Left lung (tissue), 10 donors: ENCODE data around the gene C15orf61. TPM values are rescaled to one million over a fixed set of nuclear protein-coding genes. Genes with fewer than 3 reads are reported as not detected.

Experiments used
- ATAC-seq: fragments of 200-7000 bp; cut with Tn5 transposase; one replicate; pipeline ENCODE4 v1.9.1; 2020; ENCODE audit warnings: moderate library complexity
- DNase-seq, 4 donors: peaks; one replicate each; pipeline ENCODE4 v3.0.0-alpha.2; 2013 to 2020
- H3K27ac ChIP-seq, 2 donors: fragments of 200-600 bp; sonication (generic) in 1 of 2; one replicate each; pipeline versions ENCODE4 v1.5.0 to v1.8.0; 2020 to 2021
- H3K27me3 ChIP-seq, 2 donors: fragments of 200-600 bp; sonication (generic) in 1 of 2; one replicate each; pipeline versions ENCODE4 v1.5.0 to v1.8.0; 2020 to 2021
- H3K36me3 ChIP-seq, 2 donors: fragments of 200-600 bp; sonication (generic) in 1 of 2; one replicate each; pipeline versions ENCODE4 v1.5.0 to v1.8.0; 2020 to 2021
- H3K4me1 ChIP-seq, 2 donors: fragments of 200-600 bp; one replicate each; pipeline ENCODE4 v1.8.0; 2021
- H3K4me3 ChIP-seq, 2 donors: fragments of 200-600 bp; sonication (generic) in 1 of 2; one replicate each; pipeline versions ENCODE4 v1.5.0 to v1.8.0; 2020 to 2021; ENCODE audit warnings: mild to moderate bottlenecking in 1 of 2
- H3K9me3 ChIP-seq, 2 donors: fragments of 200-600 bp; sonication (generic) in 1 of 2; one replicate each; pipeline versions ENCODE4 v1.5.0 to v1.8.0; 2020 to 2021
- intact Hi-C, 2 donors: fragments of 100-400 bp; cut with DNase I; formaldehyde crosslinking; loops; one replicate each; pipeline versions ENCODE4 v1.11.2 to v1.14.2; 2022
- polyA plus RNA-seq, 6 donors: library from polyadenylated mRNA; unstranded; fragments of 120-200 nt; gene quantifications; one replicate each; pipeline ENCODE4 v1.2.1, GENCODE V29; 2013; ENCODE audit not compliant: insufficient read length in 6 of 6
- total RNA-seq, 2 donors: library from RNA; stranded (reverse); fragmentation: NEBNext Ultra II Directional; extraction: Animal tissue kit (Norgen Biotek cat#: 25700); gene quantifications; one replicate each; pipeline ENCODE4 v1.2.1, GENCODE V29; 2021
- TF ChIP-seq, protein P1 (sequence below), 2 donors: fragments of 200-600 bp; sonication (generic) in 1 of 2; IDR thresholded peaks; one replicate each; pipeline versions ENCODE4 v1.5.0 to v1.8.0; 2021; ENCODE audit warnings: antibody characterized with exemption in 2 of 2
- donor health status: DM: no; HTN: yes; CAD: no.
- donor health status: DM: no; HTN: no; CAD: no.

Gene C15orf61
- total and polyA plus RNA-seq, 8 donors: 4.0 to 7.8 (median 6.4) TPM

DNA sequence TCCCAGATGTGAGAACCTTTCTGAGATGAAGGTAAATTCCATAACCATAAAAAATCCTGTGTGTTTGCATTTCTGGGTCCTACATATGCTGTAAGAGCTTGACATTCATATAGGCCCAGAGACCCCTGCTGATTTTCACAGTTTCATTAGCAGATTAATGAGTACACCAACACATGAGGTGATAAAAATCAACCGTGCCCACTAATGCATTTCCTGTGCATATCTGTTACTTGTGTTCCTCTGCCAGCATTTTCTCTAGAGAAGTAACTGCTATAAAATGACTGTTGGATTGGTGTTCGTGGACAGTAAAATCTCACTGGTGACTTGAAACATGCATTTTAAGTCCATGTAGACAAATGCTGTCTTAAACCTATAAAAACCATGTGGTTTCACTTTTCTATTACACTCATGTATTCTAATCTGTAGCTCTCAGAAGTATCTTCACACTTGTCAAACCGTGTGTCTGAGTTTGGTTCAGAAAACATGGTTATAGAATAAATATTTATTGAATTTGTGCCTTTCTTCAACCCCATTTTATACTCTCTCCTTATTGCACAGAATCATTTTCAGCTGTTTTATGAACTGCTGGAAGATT is 36.1 kb downstream of the C15orf61 start:
- intact Hi-C loops: no loop called here
- H3K36me3 ChIP-seq: peaks cover 0 to 23% of the 10 kb centered on the region in 2 donors
- no peaks in the 10 kb centered on the region for H3K9me3 ChIP-seq

DNA sequence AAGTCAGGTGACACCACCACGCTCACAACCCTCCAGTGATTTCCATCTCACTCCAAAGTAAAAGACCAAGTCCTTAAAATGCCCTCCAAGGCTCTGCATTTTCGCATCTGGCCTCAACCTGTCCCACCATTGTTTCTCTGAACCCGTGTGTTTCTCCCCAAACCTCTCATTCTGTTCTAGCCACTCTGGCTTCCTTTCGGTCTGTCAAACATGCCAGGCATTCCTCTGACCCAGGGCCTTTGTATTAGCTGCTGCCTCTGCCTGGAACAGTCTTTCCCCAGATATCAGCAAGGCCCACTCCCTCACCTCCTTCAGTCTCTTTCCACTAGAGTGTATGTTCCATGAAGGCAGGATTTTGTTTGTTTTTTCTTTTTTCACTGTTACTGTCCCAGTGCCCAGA is 37.6 kb downstream of the C15orf61 start:
- Histone ChIP-seq H3K4me3 (no peak overlapping the region), H3K27ac (no peak overlapping the region), H3K4me1 (no peaks in the 10 kb centered on the region), H3K9me3 (no peaks in the 10 kb centered on the region), H3K27me3 (no peaks in the 10 kb centered on the region), H3K36me3 (peaks cover 0 to 17% of the 10 kb centered on the region in 2 donors)
- DNase-seq: no peak
- intact Hi-C loops: no loop called here
- TF ChIP-seq, protein P1, sequence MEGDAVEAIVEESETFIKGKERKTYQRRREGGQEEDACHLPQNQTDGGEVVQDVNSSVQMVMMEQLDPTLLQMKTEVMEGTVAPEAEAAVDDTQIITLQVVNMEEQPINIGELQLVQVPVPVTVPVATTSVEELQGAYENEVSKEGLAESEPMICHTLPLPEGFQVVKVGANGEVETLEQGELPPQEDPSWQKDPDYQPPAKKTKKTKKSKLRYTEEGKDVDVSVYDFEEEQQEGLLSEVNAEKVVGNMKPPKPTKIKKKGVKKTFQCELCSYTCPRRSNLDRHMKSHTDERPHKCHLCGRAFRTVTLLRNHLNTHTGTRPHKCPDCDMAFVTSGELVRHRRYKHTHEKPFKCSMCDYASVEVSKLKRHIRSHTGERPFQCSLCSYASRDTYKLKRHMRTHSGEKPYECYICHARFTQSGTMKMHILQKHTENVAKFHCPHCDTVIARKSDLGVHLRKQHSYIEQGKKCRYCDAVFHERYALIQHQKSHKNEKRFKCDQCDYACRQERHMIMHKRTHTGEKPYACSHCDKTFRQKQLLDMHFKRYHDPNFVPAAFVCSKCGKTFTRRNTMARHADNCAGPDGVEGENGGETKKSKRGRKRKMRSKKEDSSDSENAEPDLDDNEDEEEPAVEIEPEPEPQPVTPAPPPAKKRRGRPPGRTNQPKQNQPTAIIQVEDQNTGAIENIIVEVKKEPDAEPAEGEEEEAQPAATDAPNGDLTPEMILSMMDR (IDR thresholded peaks at IDR 0.05): no peak
- ATAC-seq: no peak

More for the DNA sequence above, 36.1 kb downstream of the C15orf61 start:
- Histone ChIP-seq H3K4me1 (no peaks in the 10 kb centered on the region), H3K4me3 (no peak overlapping the region), H3K27me3 (no peaks in the 10 kb centered on the region), H3K27ac (no peak overlapping the region)
- TF ChIP-seq, protein P1 (IDR thresholded peaks at IDR 0.05): no peak
- DNase-seq (no peak), ATAC-seq (no peak)

DNA sequence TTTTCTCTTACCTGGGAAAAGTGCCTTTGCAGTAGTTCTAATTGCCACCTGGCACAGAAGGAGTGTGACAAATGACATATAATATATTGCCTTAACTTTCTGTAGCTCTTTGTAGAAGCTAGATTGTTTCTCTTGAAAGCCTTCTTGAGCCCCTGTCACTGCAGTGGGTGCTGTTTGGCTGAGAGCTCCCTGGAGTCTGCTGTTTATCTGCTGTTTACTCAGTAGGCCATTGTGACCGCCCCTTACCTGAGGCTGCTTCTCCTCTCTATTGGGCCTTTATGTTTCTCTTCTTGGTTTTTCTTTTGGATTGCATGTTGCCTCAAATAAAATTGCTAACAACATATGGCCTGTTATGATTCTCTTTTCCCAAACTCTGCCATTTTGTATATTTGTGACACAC is 38.2 kb downstream of the C15orf61 start:
- TF ChIP-seq, protein P1 (IDR thresholded peaks at IDR 0.05): no peak
- no peaks in the 10 kb centered on the region for H3K4me1 ChIP-seq
- DNase-seq: no peak
- no peak overlapping the region for H3K4me3 ChIP-seq
- no peak overlapping the region for H3K27ac ChIP-seq
- H3K9me3 ChIP-seq: no peaks in the 10 kb centered on the region
- ATAC-seq: no peak
- no peaks in the 10 kb centered on the region for H3K27me3 ChIP-seq
- intact Hi-C loops: no loop called here
- peaks cover 0 to 17% of the 10 kb centered on the region in 2 donors for H3K36me3 ChIP-seq

DNA sequence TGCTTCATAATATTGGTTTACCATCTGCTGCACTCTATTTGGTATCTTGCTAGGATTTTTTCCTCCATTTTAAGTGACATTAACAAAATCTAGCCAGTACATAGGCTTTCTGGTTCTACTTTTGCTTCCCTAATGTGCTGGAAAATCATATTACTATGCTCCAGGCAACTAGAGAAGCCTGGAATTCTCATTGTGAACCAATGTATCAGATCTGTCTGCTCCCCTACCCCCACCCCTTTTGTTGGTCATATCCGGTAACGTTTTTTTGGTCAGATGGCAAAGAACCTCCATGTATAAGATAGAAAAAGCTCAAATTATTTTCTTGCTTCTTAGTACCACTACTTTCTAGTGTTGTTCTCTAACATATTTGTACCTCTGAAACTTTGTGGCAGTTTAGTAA is 38.6 kb downstream of the C15orf61 start:
- TF ChIP-seq, protein P1 (IDR thresholded peaks at IDR 0.05): no peak
- no peak for ATAC-seq
- intact Hi-C loops: no loop called here
- H3K9me3 ChIP-seq: no peaks in the 10 kb centered on the region
- no peak for DNase-seq
- no peak overlapping the region for H3K4me3 ChIP-seq
- peaks cover 0 to 17% of the 10 kb centered on the region in 2 donors for H3K36me3 ChIP-seq
- no peaks in the 10 kb centered on the region for H3K27me3 ChIP-seq
- H3K4me1 ChIP-seq: no peaks in the 10 kb centered on the region
- H3K27ac ChIP-seq: no peak overlapping the region

DNA sequence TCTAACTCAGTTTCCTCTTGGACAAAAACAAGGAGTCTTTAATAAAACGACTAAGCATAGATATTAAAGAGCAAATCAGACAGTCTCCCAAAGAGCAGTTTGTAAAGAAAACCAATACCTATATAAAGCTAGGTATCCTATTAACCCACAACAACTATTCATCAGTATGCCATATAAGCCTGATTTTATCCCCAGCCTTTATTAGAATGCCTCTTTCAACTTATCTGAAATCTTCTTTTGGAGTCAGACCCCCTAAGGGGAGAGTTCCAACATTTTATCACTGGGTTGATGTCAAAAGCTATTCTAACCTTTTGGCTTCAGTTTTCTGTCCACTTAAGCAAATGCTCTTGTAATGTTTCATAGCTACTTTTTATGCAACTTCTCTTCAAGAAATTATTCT is 39.4 kb downstream of the C15orf61 start:
- intact Hi-C loops: no loop called here
- ATAC-seq (no peak), DNase-seq (no peak)
- peaks cover 0 to 13% of the 10 kb centered on the region in 2 donors for H3K36me3 ChIP-seq
- no peaks in the 10 kb centered on the region for H3K9me3 ChIP-seq
- no peak overlapping the region for H3K4me3 ChIP-seq
- H3K27me3 ChIP-seq: no peaks in the 10 kb centered on the region
- TF ChIP-seq, protein P1 (IDR thresholded peaks at IDR 0.05): no peak
- H3K27ac ChIP-seq: no peak overlapping the region
- H3K4me1 ChIP-seq: no peaks in the 10 kb centered on the region
